Muscle of back (tissue), 11 donors: ENCODE data around the gene ZNF451. TPM values are rescaled to one million over a fixed set of nuclear protein-coding genes. Genes with fewer than 3 reads are reported as not detected.
A peak's percentile ranks its signal among the peaks of the same experiment; 100 is the strongest.
"Not testable (repeated sequence)": the region's sequence is repeated elsewhere in the genome, so short reads cannot be mapped to it uniquely, and the experiment has no call there.

Source experiments
- DNase-seq, 3 donors: peaks; one replicate each; pipeline versions ENCODE4 v3.0.0 to v3.0.0-alpha.2; 2013
- polyA plus RNA-seq, 10 donors: library from polyadenylated mRNA; unstranded; fragments of 120-200 nt; gene quantifications; one replicate each; pipeline ENCODE4 v1.2.1, GENCODE V29; 2013; ENCODE audit not compliant: insufficient read length in 10 of 10

Gene ZNF451
- polyA plus RNA-seq, 10 donors = 17.4 to 32.0 (median 24.9) TPM

GRCh38 chr6:57087916-57088315 lies 2.1 kb upstream of the ZNF451 start:
- no peak for DNase-seq

DNA sequence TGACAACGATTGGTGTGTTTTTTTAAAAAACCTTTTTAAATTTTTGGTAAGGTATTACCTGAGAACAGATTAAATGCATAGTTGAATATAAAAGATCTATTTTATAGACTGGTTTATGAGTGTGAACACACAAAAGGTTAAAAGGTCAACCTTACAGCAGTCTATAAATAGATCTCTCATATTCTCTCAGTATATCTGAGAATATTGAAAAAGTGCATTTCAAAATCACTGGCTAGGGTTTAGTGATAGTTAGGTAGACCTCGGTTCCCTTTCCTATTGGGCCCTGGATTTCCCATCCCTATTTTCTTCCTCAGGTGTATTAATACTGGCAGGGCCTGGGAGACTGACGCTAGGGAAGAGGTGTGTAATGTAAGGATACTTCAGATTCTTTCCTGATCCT lies 723 bp upstream of the ZNF451 start:
- DNase-seq = peak in 2 of 3 donors; percentile 7 to 8

GRCh38 chr6:57090458-57091067 lies 575 bp downstream of the ZNF451 start:
- not testable (repeated sequence) for DNase-seq

- not testable (repeated sequence) for DNase-seq
These were observed 1.4 kb downstream of the ZNF451 start for GRCh38 chr6:57091375-57091774.

GRCh38 chr6:57094689-57095088 lies 4.7 kb downstream of the ZNF451 start:
- DNase-seq = no peak

DNA sequence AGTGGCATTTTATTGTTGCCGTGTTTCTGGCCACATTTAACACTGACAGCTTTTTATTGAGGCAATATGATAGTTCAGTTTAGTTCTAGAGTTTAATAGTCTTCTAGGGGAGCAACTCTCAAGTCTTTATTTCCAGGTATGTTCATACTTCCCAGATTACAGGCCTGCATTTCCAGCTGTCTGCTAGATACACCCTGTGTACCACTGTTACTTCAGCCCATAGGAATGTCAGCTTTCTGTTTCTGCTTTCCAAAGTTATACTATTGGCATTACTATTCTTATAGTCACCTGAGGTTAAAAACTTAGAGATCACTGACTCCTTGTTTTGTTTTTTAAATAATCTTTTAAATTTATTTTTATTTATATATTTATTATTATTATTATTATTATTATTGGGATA lies 7.6 kb downstream of the ZNF451 start:
- DNase-seq = no peak

DNA sequence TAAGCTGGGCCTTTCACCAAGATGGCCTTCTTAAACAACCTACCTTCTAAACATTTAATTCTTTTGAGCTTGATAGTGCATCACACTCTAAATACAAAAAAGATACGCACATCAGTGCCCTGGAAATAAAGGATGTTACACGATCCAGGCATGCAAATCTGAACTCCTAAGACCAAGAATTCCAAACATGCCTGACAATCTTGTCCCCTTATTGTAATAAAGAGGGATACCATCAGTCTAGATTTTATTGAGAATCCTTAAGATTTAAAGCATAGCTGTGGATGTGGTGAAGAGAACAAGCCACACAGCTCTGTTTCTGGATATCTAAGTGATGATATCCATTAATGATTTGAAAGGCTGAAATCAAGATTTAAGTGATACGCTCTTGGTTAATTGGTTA lies 13.0 kb downstream of the ZNF451 start:
- DNase-seq = no peak

GRCh38 chr6:57104336-57104735 lies 14.3 kb downstream of the ZNF451 start:
- DNase-seq = no peak

DNA sequence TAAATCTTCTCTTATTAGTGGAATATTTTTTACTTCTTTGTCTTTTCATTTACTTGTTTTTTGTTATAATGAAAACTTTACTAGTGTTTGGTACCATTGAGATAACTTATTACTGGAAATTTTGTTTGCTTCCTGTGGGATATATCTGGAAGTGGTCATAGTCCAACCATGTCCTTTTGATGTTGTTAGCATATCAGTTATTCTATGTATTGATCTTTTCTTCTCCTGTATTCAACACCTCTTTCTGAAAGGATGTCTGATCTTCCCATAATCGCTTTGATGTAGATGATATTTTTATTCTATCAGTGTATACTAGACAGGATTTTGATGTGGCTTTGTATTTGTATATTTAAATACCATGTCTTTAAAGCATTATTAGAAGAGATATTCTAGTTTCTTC lies 17.0 kb downstream of the ZNF451 start:
- no peak for DNase-seq

DNA sequence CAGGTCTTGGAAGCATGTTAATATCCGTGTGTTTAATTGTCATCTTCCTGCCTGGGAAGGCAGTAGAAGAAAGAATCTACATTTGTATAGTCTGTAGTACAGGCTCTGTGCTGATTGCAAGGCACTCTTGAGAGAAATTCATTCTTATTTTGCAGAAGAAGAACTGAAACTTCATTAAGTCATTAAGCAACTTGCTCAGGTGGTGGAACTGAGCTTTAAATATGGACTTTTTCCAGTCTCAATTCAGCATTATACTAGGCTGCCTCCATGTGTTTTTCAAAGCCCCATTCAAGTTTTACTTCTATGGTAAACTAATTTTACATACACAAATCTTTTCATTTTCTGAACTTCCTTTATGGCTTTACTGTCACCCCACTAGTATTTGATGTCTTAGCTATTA lies 18.7 kb downstream of the ZNF451 start:
- no peak for DNase-seq

- peak in 1 of 3 donors; percentile 49 for DNase-seq
These were observed 19.9 kb downstream of the ZNF451 start for GRCh38 chr6:57109880-57110279.

GRCh38 chr6:57113105-57113504 lies 23.1 kb downstream of the ZNF451 start:
- no peak for DNase-seq

- DNase-seq = no peak
These were observed 26.8 kb downstream of the ZNF451 start for GRCh38 chr6:57116776-57117175.

DNA sequence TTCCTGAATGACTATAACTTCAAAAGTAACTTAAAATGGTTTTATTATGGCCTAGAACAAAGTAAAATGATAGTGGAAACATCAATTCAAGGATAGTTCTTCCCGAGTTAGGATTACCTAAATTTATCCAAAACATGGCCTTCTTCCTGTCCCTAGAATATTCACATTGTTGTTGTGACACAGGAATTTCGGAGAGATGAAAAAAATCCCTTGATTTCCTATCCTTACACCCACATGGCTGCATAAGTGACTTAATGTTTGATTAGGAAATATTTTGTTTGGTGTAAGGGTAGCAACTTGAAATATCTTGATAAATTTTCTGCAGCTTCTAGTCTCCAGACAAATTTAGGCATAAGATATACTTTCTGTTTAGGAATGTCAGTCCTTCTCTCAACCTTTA lies 27.8 kb downstream of the ZNF451 start:
- no peak for DNase-seq

GRCh38 chr6:57123111-57123510 lies 33.1 kb downstream of the ZNF451 start:
- DNase-seq = no peak

DNA sequence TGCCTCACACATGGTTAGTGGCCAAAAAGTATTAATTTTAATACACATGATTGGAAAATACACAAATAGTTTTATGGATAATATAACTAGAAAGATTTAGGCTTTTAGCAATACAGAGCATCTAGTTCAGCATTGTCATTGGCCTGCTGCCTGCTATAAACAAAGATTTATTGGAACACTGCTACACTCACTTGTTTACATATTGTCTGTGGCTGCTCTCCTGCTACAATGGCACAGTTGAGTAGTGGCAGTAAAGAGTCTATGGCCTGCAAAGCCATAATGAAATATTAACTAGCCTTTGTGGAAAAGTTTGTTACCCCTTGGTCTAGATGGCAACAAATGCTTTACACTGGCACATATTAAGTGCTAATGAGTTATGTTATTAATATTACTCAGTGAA lies 37.8 kb downstream of the ZNF451 start:
- no peak for DNase-seq

DNA sequence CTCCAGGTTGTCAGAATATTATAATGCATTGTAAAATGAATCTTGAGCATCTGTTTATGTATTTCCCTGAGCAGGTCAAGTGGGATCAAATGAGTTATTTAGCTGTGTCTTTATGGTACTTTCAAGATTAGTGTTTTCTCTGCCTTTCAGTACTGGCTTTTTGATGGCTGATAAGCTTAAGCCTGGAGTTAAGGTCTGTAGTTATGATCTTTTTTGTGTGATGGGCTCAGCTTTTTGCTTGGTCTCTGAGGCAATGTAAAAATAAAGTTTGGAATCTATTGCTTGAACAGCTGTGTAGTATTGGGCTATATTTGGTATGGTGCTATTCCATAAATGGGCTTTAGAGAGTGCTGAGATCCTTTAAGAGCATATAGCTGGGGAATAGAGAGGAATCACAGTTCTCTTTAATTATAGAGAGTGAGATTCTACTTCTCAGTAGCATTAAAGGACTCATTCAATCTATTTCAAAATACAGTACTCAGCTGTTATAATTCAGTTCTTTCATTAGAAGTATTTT lies 40.7 kb downstream of the ZNF451 start:
- peak in 2 of 3 donors; percentile 5 to 53 for DNase-seq

DNA sequence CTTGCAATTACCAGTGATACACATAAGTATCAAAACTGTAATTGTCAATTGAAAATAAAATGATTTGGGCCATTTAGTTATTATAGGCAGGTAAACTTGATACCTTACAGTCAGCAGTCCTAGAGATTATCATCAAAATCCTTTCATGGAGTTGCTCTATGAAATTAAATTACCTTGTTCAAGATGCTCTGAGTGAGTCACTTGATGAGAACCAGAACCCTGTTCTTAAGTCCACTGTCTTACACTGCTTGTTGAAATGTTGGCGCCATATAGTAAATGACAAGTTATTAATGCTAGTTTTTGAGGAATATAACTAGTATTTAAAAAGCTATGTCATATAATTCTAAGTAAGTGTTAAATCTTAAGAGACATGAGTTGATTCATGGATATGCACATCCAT lies 45.0 kb downstream of the ZNF451 start:
- no peak for DNase-seq

DNA sequence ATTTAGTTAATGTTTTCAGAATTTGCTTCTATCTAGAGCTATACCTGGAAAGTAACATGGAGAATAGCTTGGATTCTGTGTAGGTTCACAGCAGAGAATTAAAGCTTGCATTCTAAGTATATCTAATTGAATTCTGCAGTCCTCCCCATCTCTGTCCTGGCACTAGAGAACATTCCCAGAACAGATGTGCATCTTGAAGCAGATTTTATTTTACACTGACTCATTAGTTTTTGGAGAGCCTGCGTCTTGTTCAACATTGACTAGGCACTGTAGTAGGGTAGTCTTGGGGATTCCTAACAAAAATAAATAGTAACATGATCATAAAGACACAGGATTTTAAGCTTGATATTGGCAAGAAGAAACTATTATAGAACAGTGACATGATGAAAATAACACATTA lies 45.9 kb downstream of the ZNF451 start:
- peak in 1 of 3 donors; percentile 16 for DNase-seq

DNA sequence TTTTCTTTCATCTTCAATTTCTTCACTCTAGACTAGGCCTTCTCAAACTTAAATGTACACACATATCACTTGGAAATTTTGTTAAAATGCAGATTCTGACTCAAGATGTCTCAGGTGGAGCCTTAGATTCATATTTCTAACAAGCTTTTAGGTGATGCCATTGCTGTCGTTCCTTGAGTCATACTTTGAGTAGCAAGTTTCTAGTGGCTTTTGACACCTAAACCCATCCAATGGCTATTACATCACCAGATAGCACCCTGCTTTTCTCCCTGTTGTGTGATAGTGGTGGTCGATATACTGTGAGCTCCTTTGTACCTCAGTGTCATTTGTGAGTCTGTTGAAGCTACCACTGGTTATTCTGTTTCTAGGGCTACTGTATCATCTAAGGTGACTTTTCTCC lies 47.4 kb downstream of the ZNF451 start:
- no peak for DNase-seq

DNA sequence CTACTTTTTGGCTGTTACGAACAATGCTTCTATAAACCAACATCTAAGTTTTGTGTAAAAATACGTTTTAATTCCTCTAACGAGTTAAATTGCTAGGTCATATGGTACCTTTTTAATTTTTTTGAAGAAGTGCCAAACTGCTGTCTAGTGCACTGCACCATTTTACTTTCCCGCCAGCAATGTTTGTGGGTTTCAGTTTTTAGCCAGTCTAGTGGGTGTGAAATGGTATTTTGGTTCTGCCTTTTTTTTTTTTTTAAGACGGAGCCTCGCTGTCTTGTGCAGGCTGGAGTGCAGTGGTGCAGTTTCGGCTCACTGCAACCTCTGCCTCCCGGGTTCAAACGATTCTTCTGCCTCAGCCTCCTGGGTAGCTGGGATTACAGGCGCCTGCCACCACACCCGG lies 48.0 kb downstream of the ZNF451 start:
- no peak for DNase-seq

GRCh38 chr6:57141451-57142177 lies 51.6 kb downstream of the ZNF451 start:
- no peak for DNase-seq

DNA sequence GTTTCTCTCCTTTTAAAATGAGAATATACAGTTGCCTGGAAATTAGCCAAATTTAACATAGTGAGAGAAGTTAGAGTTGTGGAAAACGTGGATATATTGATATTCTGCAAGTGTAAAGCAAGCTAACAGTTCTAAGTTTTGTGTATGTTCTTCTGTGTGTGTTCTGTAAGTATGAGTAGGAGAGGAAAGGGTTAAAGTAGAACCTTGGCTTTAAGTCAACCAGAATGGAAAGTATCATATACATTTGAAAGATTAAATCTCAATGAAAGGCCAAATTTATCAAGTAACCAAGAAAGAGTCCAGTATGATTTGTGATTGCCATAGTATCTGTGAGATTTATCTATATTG lies 52.2 kb downstream of the ZNF451 start:
- no peak for DNase-seq

- no peak for DNase-seq
These were observed 53.7 kb downstream of the ZNF451 start for GRCh38 chr6:57143690-57144089.
